Testis (tissue), 2 donors: ENCODE measurements around the gene DCAKD.

ENCODE experiments used
- POLR2A ChIP-seq: fragments of 450-650 bp; IDR thresholded peaks from one replicate; pipeline ENCODE4 v1.6.1; 2017; ENCODE audit warnings: antibody characterized with exemption, mild to moderate bottlenecking, moderate library complexity
- TF ChIP-seq, protein P1 (sequence below), 3 experiments: fragments of 450-650 bp in 2 of 3; fragments of 200-600 bp in 1 of 3; sonication (generic) in 1 of 3; IDR thresholded peaks; one replicate each; pipeline ENCODE4 v1.5.1; 2016 to 2019; ENCODE audit warnings: antibody characterized with exemption in 3 of 3, mild to moderate bottlenecking in 2 of 3, moderate library complexity in 1 of 3

DNA sequence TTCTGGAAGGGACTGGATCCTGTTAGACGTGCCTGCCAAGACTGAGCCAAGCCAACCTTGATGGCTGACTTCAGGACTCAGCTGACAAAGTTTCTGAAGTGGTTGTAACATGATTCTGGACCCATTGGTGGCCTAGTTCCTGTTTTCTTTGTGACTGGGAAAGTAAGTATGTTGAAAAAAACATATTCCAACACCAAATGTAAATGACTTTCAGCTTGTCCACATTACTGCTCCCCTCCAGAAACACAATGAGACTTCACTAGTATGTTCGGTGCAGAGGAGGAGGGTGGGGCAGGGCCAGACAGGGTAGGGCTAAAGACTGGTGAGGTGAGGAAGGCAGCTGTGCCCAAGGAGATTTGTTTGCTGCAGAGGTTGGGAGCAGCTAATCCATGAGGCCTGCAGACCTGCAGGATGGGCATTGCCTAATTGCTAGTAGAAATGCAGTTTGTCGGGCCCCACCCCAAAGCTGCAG lies 36.1 kb upstream of the DCAKD start:
- TF ChIP-seq POLR2A = no peak
- TF ChIP-seq, protein P1, sequence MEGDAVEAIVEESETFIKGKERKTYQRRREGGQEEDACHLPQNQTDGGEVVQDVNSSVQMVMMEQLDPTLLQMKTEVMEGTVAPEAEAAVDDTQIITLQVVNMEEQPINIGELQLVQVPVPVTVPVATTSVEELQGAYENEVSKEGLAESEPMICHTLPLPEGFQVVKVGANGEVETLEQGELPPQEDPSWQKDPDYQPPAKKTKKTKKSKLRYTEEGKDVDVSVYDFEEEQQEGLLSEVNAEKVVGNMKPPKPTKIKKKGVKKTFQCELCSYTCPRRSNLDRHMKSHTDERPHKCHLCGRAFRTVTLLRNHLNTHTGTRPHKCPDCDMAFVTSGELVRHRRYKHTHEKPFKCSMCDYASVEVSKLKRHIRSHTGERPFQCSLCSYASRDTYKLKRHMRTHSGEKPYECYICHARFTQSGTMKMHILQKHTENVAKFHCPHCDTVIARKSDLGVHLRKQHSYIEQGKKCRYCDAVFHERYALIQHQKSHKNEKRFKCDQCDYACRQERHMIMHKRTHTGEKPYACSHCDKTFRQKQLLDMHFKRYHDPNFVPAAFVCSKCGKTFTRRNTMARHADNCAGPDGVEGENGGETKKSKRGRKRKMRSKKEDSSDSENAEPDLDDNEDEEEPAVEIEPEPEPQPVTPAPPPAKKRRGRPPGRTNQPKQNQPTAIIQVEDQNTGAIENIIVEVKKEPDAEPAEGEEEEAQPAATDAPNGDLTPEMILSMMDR (IDR thresholded peaks at IDR 0.05) = no peak
